ENCODE measurements around the gene PSTK. TPM values are rescaled to one million over a fixed set of nuclear protein-coding genes. Genes with fewer than 3 reads are reported as not detected.

PSTK gene, protein sequence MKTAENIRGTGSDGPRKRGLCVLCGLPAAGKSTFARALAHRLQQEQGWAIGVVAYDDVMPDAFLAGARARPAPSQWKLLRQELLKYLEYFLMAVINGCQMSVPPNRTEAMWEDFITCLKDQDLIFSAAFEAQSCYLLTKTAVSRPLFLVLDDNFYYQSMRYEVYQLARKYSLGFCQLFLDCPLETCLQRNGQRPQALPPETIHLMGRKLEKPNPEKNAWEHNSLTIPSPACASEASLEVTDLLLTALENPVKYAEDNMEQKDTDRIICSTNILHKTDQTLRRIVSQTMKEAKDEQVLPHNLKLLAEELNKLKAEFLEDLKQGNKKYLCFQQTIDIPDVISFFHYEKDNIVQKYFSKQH
- 4.1 and 5.1 TPM in 2 replicates for total RNA-seq

DNA sequence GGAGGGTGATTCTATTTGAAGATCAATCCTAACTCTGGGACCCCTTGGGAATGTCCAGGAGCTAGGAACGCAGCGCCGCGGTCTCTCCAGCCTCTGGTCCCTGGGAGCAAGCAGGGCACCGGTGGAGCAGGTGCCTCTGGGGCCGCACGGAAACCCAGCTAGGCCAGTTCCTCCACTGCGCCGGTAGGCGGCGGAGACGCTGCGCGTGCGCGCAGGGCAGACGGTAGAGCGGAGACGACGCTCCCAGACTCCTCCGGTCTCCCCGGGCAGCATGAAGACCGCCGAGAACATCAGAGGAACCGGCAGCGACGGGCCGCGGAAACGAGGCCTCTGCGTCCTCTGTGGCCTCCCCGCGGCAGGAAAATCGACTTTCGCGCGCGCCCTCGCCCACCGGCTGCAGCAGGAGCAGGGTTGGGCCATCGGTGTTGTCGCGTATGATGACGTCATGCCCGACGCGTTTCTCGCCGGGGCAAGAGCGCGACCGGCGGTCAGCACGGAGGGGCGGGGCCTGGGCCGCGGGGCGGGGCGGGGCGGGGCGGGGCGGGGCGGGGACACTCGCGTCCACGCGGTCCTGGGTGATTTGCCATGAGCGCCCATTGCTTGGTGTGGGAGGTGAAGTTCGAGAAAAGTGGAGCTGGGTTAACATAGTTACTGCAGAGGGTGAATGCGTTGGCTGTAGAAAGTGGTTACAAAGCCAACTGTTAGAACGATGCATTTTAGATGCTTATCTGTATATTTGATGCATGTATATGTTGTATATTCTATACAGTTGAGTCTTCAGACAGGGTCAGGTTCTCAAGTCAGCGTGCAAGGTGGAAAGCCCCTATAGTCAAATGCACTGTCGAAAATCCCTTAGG lies at the start of gene PSTK:
Gene PSTK (plus strand): TSS at position 193 of the 857 bp plus-strand sequence. CDS start 79 bp downstream, at position 272.

DNA sequence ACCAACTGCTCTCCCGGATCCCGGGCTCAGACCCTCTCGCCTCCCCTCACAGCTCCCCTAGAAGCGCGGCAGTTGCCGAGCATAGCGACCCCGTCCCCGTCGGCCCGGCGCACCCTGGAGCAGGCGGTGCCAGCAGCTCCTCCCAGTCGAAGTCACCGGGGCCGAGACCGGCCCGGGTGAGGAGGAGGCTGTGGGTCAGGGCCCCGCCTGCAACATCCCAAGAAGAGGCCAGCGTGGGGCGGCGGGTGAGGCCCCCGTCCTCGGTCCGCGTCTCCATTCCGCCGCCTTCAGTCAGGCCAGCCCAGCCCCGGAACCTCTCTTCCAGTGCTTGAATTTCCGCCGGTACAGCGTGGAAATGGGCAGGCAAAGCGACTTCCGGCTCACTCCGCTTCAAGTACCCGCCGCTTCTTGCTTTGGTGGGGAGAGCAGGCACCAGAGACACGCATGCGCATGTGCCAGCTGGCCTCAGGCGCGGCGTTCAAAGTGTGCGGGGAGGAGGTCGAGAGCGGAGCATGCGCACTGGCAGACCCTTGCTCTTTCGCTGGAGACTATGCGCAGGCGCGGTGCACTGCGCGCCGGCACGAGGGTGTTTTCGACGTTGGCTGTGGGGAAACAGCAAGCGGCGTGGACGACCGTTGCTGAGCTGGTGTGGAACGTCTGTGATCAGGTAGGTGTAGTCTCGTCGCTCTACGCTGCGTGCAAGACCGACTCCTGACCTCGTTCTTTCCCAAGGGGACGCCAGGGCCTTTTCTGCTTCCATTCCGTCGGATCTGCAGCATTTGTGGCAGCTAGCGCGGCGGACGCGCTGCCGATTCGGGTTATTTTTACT lies 26.1 kb upstream of the PSTK start, which contains the start of gene C10orf88:
Gene C10orf88 (minus strand): TSS at position 326 of the 829 bp plus-strand sequence. CDS start 49 bp downstream, at position 277.

DNA sequence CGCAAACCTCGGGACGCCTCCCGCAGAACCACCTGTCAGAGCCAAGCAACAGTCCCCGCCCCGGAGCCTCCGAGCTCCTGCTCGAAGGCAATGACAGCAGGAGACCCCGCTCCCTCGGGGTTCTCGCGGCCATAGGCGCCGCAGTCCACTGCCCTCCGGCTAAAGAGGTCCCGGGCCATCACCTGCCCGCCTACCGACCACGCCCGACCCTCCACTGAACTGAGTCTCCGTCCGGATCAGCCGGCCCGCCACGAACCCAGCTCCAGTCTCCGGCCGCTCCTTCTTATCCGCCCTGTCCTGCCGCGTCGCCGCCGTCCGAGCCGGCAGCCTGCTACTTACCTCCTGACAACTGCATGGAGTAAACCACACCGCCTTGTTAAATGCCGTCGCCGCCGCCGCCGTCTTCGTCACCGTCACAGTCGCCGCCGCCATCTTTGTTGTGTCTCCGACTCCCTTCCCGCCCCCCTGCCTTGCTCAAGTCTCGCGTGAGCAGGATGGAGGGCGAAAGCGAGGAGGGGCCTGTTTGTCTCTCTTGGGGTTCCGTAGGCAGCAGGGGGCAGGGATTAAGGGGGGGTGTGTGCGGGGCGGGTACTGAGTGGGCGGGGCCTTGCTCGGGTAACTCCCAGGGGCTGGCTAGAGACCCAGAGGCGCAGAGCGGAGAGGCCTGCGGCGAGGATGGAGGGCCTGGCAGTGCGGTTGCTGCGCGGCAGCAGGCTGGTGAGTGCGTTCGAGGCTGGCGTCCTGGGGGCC lies 28.3 kb downstream of the PSTK start, which contains the start of the genes ACADSB and IKZF5:
Gene ACADSB (plus strand): TSS at position 652 of the 750 bp plus-strand sequence. CDS start 24 bp downstream, at position 676.
Gene IKZF5 (minus strand): TSS at position 441 of the 750 bp plus-strand sequence. CDS start 10,170 bp downstream, outside the sequence.

Other genes starting within 250 kb of the PSTK start
- 0.43 and 0.91 TPM in 2 replicates for gene CUZD1, start 134.5 kb upstream of the PSTK start, total RNA-seq
- gene FAM24B, start 100.8 kb upstream of the PSTK start, total RNA-seq: 4.1 TPM in 2 replicates
- gene FAM24A, start 69.8 kb upstream of the PSTK start, total RNA-seq: not detected in 2 replicates
- gene C10orf88, start 26.2 kb upstream of the PSTK start, total RNA-seq: 9.5 and 10.6 TPM in 2 replicates
- gene IKZF5, start 28.4 kb downstream of the PSTK start, total RNA-seq: 7.8 and 9.0 TPM in 2 replicates
- gene ACADSB, start 28.6 kb downstream of the PSTK start, total RNA-seq: 11.8 and 13.7 TPM in 2 replicates
- gene HMX3, start 155.6 kb downstream of the PSTK start, total RNA-seq: 0.11 TPM in 1 of 2 replicates, not detected in the other
- gene HMX2, start 167.7 kb downstream of the PSTK start, total RNA-seq: not detected in 2 replicates
- 112 and 130 TPM in 2 replicates for gene BUB3, start 174.0 kb downstream of the PSTK start, total RNA-seq